HG03432 (cell line): ENCODE results near the gene FAH.
"Not testable (repeated sequence)": the region's sequence is repeated elsewhere in the genome, so short reads cannot be mapped to it uniquely, and the experiment has no call there.

Experiments used
- ATAC-seq: cut with Tn5 transposase; IDR thresholded peaks from one replicate; pipeline ENCODE4 v1.9.1; 2021; ENCODE audit warnings: mild to moderate bottlenecking, moderate library complexity; ENCODE audit not compliant: unreplicated experiment

The FAH gene

GRCh38 chr15:80151148-80151547 lies 1.7 kb upstream of the FAH start:
- no peak for ATAC-seq

GRCh38 chr15:80151576-80151975 lies 1.2 kb upstream of the FAH start:
- no peak for ATAC-seq

GRCh38 chr15:80152180-80152895 lies 461 bp upstream of the FAH start:
- ATAC-seq, result peak; percentile 62

- no peak for ATAC-seq
These were observed 1.1 kb downstream of the FAH start for GRCh38 chr15:80153900-80154299.

GRCh38 chr15:80154336-80154735 lies 1.5 kb downstream of the FAH start:
- ATAC-seq, result no peak

- no peak for ATAC-seq
These were observed 2.2 kb downstream of the FAH start for GRCh38 chr15:80155001-80155377.

GRCh38 chr15:80155378-80156175 lies 2.8 kb downstream of the FAH start:
- not testable (repeated sequence) for ATAC-seq

- ATAC-seq, result no peak
These were observed 3.4 kb downstream of the FAH start for GRCh38 chr15:80156176-80156720.

GRCh38 chr15:80157215-80157614 lies 4.4 kb downstream of the FAH start:
- no peak for ATAC-seq

- no peak for ATAC-seq
These were observed 6.5 kb downstream of the FAH start for GRCh38 chr15:80159301-80159700.

GRCh38 chr15:80159811-80160569 lies 7.2 kb downstream of the FAH start:
- no peak for ATAC-seq

GRCh38 chr15:80160570-80161156 lies 7.9 kb downstream of the FAH start:
- ATAC-seq, result peak; percentile 80

- no peak for ATAC-seq
These were observed 8.7 kb downstream of the FAH start for GRCh38 chr15:80161468-80162016.

GRCh38 chr15:80162059-80162554 lies 9.3 kb downstream of the FAH start:
- ATAC-seq, result no peak

GRCh38 chr15:80163217-80163616 lies 10.4 kb downstream of the FAH start:
- no peak for ATAC-seq

GRCh38 chr15:80163897-80164296 lies 11.1 kb downstream of the FAH start:
- no peak for ATAC-seq

GRCh38 chr15:80167936-80168335 lies 15.1 kb downstream of the FAH start:
- ATAC-seq, result no peak

GRCh38 chr15:80168421-80168820 lies 15.6 kb downstream of the FAH start:
- no peak for ATAC-seq

- no peak for ATAC-seq
These were observed 17.1 kb downstream of the FAH start for GRCh38 chr15:80169768-80170357.

- no peak for ATAC-seq
These were observed 17.8 kb downstream of the FAH start for GRCh38 chr15:80170596-80170995.
